GM10266 (cell line): ENCODE measurements around the gene LINGO4.
A peak's percentile ranks its signal among the peaks of the same experiment; 100 is the strongest.

ENCODE experiments used
- DNase-seq: peaks from one replicate; pipeline ENCODE4 v3.0.0; 2012; ENCODE audit errors: extremely low spot score
- CTCF ChIP-seq: IDR thresholded peaks from 2 replicates; pipeline ENCODE4 v1.5.1; 2012; ENCODE audit warnings: mild to moderate bottlenecking, low read depth; ENCODE audit not compliant: control insufficient read depth, insufficient read depth; ENCODE audit errors: missing control alignments

LINGO4 gene

DNA sequence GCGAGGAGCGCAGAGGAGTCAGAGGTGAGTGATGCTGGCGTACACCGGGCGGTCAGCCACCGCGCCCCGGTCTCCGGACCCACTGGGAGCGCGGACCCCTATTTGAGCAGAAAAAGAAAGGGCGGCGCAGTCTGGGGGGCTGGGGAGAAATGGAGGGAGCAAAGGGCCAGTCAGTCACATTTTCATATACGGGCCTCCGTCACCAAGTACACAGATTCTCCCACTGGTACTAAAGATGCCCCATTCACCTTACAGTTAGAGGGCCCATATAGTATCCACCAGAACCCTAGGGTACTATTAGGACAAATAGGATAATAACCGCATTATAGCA is 33.8 kb upstream of the LINGO4 start:
- DNase-seq, result no peak
- no peak for TF ChIP-seq CTCF

GRCh38 chr1:151838222-151839081 is 33.2 kb upstream of the LINGO4 start:
- DNase-seq, result peak; percentile 81
- TF ChIP-seq CTCF, result no peak

- no peak for DNase-seq
- no peak for TF ChIP-seq CTCF
These were observed 32.6 kb upstream of the LINGO4 start for GRCh38 chr1:151837884-151838221.

DNA sequence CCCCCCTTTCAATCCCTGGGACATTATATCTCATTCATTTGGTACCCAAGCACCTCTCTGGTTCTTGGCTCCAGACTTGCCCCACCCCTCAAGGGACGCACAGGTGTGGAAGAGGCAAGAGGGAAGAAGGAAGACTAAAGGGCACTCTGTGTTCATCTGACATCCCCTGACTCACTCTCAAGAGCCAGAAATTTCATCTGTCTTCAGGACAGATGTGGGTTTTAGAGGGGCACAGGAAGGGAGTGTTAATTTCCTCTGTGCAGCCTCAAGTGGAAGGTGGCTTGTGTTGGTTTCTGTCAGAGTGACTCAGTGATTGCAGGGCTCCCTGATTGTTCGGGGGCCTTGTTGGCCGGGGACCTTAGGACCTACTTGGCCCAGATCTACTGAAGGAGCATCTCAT is 32.0 kb upstream of the LINGO4 start:
- no peak for TF ChIP-seq CTCF
- no peak for DNase-seq

- DNase-seq, result no peak
- no peak for TF ChIP-seq CTCF
These were observed 30.4 kb upstream of the LINGO4 start for GRCh38 chr1:151835596-151835995.

- no peak for TF ChIP-seq CTCF
- no peak for DNase-seq
These were observed 29.0 kb upstream of the LINGO4 start for GRCh38 chr1:151834239-151834638.

DNA sequence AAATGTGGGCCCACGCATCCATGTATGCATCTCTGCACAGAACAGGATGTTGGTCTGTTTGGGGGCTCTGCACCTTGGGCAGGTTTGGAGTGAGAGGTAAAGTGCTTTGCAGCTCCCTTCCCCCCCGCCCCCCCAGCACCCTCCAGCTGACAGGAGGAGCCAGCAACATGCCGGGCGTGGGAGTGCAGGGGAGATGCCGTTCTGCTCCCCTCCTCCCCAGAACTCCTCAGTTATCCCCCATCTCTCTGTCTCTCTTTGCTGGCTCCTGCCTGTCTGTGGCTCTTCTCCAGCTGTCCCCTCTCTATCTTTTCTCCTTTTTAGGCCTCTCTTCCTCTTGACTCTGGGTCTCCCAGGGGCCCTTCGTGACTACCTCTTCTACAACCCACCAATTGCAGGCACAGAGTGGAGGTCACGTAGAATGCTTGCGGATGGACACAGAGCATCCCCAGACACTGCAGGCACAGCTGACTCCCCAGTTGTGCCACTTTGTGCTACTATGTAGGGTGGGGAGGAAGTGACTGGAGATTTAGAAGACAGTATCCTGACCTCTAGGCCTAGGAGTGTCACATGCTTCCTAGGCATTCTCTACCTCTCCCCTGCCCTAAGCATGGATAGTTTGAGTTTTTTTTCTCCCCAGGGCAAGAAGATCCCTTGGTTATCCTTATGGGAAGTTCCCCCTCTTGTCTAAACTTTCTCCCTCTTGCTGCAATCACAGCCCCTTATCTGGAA is 28.1 kb upstream of the LINGO4 start:
- DNase-seq, result no peak
- TF ChIP-seq CTCF, result no peak
